ENCODE data around the gene ARHGEF11.

DNA sequence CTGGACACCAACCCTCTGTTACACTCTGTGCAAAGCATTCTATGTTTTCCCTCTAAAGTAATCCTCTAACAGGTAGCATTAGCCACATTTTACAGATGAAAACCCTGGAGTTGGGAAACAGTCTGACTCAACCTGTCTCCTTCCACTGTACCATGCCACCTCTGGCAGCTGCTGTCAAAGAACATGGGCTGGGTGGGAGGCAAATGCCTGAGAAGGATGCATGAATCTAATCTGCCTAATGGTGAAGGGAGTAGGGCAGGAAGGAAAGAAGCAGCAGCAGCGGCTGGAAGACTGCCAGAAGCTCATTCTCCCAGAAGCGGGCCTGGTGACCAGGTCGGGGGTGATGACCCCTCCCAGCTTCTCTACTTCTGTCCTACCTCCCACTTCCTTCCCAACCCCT lies 103.4 kb downstream of the ARHGEF11 start:
- TF ChIP-seq CTCF (IDR thresholded peaks at IDR 0.05) (no peak), ZFX (IDR thresholded peaks at IDR 0.05; ENCODE audit: borderline replicate concordance) (no peak)

Data from 22Rv1 (cell line).